Suprapubic skin (tissue), 4 donors: Measurements from ENCODE around the gene RNASET2. TPM values are rescaled to one million over a fixed set of nuclear protein-coding genes. Genes with fewer than 3 reads are reported as not detected.

Experiments used
- DNase-seq, 2 donors: peaks; one replicate each; pipeline ENCODE4 v3.0.0-alpha.2; 2019; ENCODE audit warnings: low spot score in 2 of 2
- H3K27ac ChIP-seq: fragments of 200-600 bp; sonication (generic); one replicate; pipeline ENCODE4 v1.5.1; 2019
- H3K27me3 ChIP-seq: fragments of 200-600 bp; sonication (generic); one replicate; pipeline ENCODE4 v1.5.1; 2019
- H3K36me3 ChIP-seq: fragments of 200-600 bp; sonication (generic); one replicate; pipeline ENCODE4 v1.5.1; 2019
- H3K4me1 ChIP-seq: fragments of 200-600 bp; sonication (generic); one replicate; pipeline ENCODE4 v1.5.1; 2019
- H3K4me3 ChIP-seq: fragments of 200-600 bp; sonication (generic); one replicate; pipeline ENCODE4 v1.5.1; 2019; ENCODE audit warnings: mild to moderate bottlenecking
- H3K9me3 ChIP-seq: fragments of 200-600 bp; sonication (generic); one replicate; pipeline ENCODE4 v1.5.1; 2019
- EP300 ChIP-seq: sonication (generic); formaldehyde crosslinking; IDR thresholded peaks from one replicate; pipeline ENCODE4 v1.6.1; 2017; ENCODE audit warnings: antibody characterized with exemption
- POLR2A ChIP-seq, 2 donors: fragments of 450-650 bp; IDR thresholded peaks; one replicate each; pipeline ENCODE4 v1.6.1; 2017; ENCODE audit warnings: antibody characterized with exemption in 2 of 2, mild to moderate bottlenecking in 2 of 2, moderate library complexity in 2 of 2
- POLR2AphosphoS5 ChIP-seq, 3 donors: sonication (generic); formaldehyde crosslinking; IDR thresholded peaks; one replicate each; pipeline ENCODE4 v1.6.1; 2017; ENCODE audit warnings: antibody characterized with exemption in 3 of 3
- WGBS: methylation state at CpG from one replicate; pipeline ENCODE4 v1.1.5; 2018; 5-methylcytosine and 5-hydroxymethylcytosine counted together
- total RNA-seq, 4 donors: library from RNA; depleted of rRNA; stranded (reverse); fragments of >200 nt; gene quantifications; one replicate each; pipeline ENCODE4 v1.1.0, GENCODE V29; 2016
- TF ChIP-seq, protein P1 (sequence below), 2 donors: fragments of 200-600 bp in 1 of 2; fragments of 450-650 bp in 1 of 2; sonication (generic) in 1 of 2; IDR thresholded peaks; one replicate each; pipeline ENCODE4 v1.5.1; 2016 to 2019; ENCODE audit warnings: antibody characterized with exemption in 2 of 2, mild to moderate bottlenecking in 1 of 2, moderate library complexity in 1 of 2

Gene RNASET2
- total RNA-seq, 4 donors from 2014 or later = 36.3 to 62.5 (median 53.9) TPM

- no peaks in the 10 kb centered on the region for H3K27me3 ChIP-seq
- TF ChIP-seq POLR2AphosphoS5 (IDR thresholded peaks at IDR 0.05) = no peak
- TF ChIP-seq, protein P1, sequence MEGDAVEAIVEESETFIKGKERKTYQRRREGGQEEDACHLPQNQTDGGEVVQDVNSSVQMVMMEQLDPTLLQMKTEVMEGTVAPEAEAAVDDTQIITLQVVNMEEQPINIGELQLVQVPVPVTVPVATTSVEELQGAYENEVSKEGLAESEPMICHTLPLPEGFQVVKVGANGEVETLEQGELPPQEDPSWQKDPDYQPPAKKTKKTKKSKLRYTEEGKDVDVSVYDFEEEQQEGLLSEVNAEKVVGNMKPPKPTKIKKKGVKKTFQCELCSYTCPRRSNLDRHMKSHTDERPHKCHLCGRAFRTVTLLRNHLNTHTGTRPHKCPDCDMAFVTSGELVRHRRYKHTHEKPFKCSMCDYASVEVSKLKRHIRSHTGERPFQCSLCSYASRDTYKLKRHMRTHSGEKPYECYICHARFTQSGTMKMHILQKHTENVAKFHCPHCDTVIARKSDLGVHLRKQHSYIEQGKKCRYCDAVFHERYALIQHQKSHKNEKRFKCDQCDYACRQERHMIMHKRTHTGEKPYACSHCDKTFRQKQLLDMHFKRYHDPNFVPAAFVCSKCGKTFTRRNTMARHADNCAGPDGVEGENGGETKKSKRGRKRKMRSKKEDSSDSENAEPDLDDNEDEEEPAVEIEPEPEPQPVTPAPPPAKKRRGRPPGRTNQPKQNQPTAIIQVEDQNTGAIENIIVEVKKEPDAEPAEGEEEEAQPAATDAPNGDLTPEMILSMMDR (IDR thresholded peaks at IDR 0.05) = no peak
- no peak for TF ChIP-seq POLR2A (IDR thresholded peaks at IDR 0.05)
- no peak for TF ChIP-seq EP300
- no peak overlapping the region for H3K27ac ChIP-seq
- DNase-seq = no peak
- H3K9me3 ChIP-seq = no peaks in the 10 kb centered on the region
- H3K4me1 ChIP-seq = no peaks in the 10 kb centered on the region
- peaks cover 16% of the 10 kb centered on the region for H3K36me3 ChIP-seq
- H3K4me3 ChIP-seq = no peak overlapping the region
- 79% methylated on average over 13 of the region's 13 CpGs for WGBS
Measured at GRCh38 chr6:166927935-166928643, 28.3 kb downstream of the RNASET2 start.

DNA sequence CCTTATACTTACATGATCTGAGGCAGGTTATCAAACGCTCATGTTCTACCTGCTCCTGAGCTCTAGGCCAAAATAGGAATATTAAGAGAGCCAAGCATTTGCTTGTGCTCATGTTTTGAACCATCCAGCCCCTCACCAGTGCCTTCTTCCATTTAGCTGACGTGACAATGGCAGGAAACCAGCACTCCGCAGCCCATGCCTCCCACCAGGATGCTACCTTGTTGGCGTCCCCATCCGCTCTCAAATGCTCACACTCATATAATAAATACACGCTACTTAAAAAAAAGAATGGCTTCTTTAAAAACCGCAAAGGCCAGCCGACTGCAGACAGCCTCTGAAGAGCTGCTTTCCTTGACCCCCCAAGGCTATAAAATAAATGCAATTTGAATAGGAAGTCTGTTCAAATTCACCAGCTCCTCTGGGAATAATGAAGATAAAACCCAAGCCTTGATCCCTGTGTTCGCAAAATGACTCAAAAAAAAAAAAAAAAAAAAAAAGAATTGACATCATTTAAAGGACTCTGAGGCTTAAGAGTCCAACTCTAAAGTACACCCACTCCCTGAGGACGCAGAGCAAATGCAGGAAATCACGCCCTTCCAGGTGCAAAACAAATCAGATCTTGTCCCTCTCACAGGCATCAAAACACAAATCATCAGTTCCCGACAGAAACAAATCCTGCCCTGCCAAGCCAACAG lies 29.0 kb downstream of the RNASET2 start:
- Histone ChIP-seq H3K27me3 (no peaks in the 10 kb centered on the region), H3K4me3 (no peak overlapping the region), H3K9me3 (no peaks in the 10 kb centered on the region), H3K27ac (no peak overlapping the region), H3K36me3 (peaks cover 12% of the 10 kb centered on the region), H3K4me1 (no peaks in the 10 kb centered on the region)
- no peak for DNase-seq
- TF ChIP-seq POLR2A (IDR thresholded peaks at IDR 0.05) = no peak
- TF ChIP-seq, protein P1 (IDR thresholded peaks at IDR 0.05) = no peak
- TF ChIP-seq POLR2AphosphoS5 (IDR thresholded peaks at IDR 0.05) = no peak
- no peak for TF ChIP-seq EP300
- 53% methylated on average over 12 of the region's 12 CpGs for WGBS

- WGBS = 87% methylated on average over 12 of the region's 12 CpGs
- no peak for DNase-seq
- no peaks in the 10 kb centered on the region for H3K4me1 ChIP-seq
Measured at GRCh38 chr6:166926748-166927147, 29.6 kb downstream of the RNASET2 start.

DNA sequence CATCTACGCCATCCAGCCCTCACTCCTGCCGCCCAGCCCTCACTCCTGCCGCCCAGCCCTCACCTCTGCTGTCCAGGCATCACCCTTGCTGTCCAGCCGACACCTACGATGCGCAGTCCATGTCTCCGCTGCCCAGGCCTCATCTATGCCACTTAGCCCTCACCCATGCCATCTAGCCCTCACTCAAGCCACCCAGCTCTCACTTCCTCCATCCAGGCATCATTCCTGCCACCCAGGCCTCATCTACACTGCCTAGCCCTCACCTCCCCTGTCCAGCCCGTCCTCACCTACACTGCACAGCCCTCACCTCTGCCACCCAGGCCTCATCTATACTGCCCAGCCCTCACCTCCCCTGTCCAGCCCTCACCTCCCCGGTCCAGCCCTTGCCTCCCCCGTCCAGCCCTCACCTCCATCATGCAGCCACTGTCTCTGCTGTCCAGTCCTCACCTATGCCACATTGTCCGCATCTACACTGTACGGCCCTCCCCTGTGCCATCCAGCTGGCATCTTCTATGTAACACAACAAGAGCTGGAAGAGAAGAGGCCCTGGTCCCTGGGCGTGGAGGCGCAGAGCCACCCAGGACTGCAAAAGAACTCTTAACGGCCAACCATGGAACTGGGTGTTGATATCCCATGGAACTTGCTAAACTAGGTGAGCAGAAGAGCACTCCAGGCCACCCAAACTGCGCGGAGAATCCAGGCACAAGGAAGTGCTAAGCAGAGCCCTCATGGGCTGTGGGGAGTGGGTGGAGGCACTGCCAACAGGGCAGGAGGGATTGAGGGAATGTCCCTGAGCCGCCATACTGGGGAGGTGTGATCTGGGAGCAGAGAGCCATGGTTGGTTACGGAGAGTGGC lies 31.0 kb downstream of the RNASET2 start:
- peaks cover 9% of the 10 kb centered on the region for H3K36me3 ChIP-seq
- TF ChIP-seq EP300 = no peak
- TF ChIP-seq POLR2A (IDR thresholded peaks at IDR 0.05) = no peak
- no peak for TF ChIP-seq POLR2AphosphoS5 (IDR thresholded peaks at IDR 0.05)
- TF ChIP-seq, protein P1 (IDR thresholded peaks at IDR 0.05) = no peak
- no peaks in the 10 kb centered on the region for H3K9me3 ChIP-seq
- H3K27ac ChIP-seq = no peak overlapping the region
- no peaks in the 10 kb centered on the region for H3K4me1 ChIP-seq
- H3K27me3 ChIP-seq = no peaks in the 10 kb centered on the region
- H3K4me3 ChIP-seq = no peak overlapping the region
- DNase-seq = no peak
- WGBS = 98% methylated on average over 19 of the region's 19 CpGs

More at GRCh38 chr6:166926748-166927147, 29.6 kb downstream of the RNASET2 start:
- TF ChIP-seq, protein P1 (IDR thresholded peaks at IDR 0.05) = no peak
- TF ChIP-seq EP300 = no peak
- no peak for TF ChIP-seq POLR2A (IDR thresholded peaks at IDR 0.05)
- no peak for TF ChIP-seq POLR2AphosphoS5 (IDR thresholded peaks at IDR 0.05)
- Histone ChIP-seq H3K4me3 (no peak overlapping the region), H3K9me3 (no peaks in the 10 kb centered on the region), H3K27ac (no peak overlapping the region), H3K36me3 (peaks cover 9% of the 10 kb centered on the region), H3K27me3 (no peaks in the 10 kb centered on the region)
